Left cardiac atrium (tissue), 4 donors: ENCODE measurements around the gene NDUFB10. TPM values are rescaled to one million over a fixed set of nuclear protein-coding genes. Genes with fewer than 3 reads are reported as not detected.

Source experiments
- ATAC-seq, 2 donors: fragments of 200-7000 bp; cut with Tn5 transposase; one replicate each; pipeline ENCODE4 v1.9.1; 2020; ENCODE audit warnings: mild to moderate bottlenecking in 2 of 2, moderate library complexity in 2 of 2
- DNase-seq: peaks from one replicate; pipeline ENCODE4 v3.0.0-alpha.2; 2020
- intact Hi-C, 2 donors: fragments of 100-400 bp; cut with DNase I; formaldehyde crosslinking; loops; one replicate each; pipeline versions ENCODE4 v1.14.1 to v1.15.1; 2022 to 2023
- total RNA-seq, 2 donors: library from RNA; stranded (reverse); fragmentation: NEBNext Ultra II Directional; extraction: Animal tissue kit (Norgen Biotek cat#: 25700); gene quantifications; one replicate each; pipeline ENCODE4 v1.2.1, GENCODE V29; 2021
- donor health status: DM: no; HTN: yes; CAD: no.
- donor health status: DM: no; HTN: yes; CAD: no; lungs with severe emphysema.
- donor health status: DM: yes; HTN: yes; CAD: no.
- donor health status: Dilated cardiomyopathy.

NDUFB10 gene
- total RNA-seq, 2 donors from 2014 or later: 411 to 435 TPM

- DNase-seq (no peak), ATAC-seq (peak in 1 of 2 donors; percentile 1)
- intact Hi-C loops: no loop called here
These were observed 33.5 kb downstream of the NDUFB10 start for GRCh38 chr16:1992704-1993317.

GRCh38 chr16:1993731-1994131 lies 34.4 kb downstream of the NDUFB10 start:
- ATAC-seq (no peak), DNase-seq (peak; percentile 31)
- intact Hi-C loops: no loop called here

DNA sequence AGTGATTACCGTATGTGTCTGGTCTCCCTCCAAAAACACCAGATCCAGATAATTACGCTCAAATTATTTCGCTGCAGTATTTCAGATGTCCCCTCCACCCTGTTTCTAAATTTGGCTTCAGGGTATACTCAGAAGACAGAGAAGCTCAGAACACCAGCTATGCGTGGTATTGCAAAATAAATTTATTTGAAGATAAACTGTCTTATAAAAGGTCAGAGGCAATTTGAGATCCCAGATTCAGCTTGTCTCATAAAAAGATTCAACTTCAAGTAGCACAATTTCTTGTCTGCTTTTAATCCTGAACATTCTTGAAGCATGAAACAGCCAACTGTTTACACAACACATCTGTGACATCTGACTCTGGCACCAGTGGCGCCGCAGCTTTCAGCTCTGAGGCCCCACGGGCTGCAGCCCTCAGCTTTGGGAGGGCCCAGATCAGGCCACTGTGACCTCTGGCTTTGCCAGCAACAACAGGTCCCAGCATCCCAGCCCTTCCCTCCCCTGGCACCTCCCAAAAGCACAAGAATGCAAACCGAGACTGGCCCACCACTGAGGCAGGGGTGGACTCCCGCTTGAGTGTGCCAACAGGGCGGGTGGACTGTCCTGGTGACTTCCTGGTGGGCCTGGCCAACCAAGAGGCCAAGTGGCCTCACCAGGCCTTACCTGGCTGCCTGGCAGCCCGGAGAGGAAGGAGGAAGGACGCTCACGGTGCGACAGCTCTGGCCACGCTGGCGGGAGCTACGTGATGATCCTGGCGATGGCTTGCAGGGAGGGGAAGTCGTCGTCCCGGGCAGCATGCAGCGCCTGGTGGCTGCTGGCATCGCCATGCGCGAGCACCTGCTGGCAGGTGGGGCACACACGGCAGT lies 38.4 kb downstream of the NDUFB10 start:
- intact Hi-C loops: no loop called here
- ATAC-seq: peak in 1 of 2 donors; percentile 32
- no peak for DNase-seq

DNA sequence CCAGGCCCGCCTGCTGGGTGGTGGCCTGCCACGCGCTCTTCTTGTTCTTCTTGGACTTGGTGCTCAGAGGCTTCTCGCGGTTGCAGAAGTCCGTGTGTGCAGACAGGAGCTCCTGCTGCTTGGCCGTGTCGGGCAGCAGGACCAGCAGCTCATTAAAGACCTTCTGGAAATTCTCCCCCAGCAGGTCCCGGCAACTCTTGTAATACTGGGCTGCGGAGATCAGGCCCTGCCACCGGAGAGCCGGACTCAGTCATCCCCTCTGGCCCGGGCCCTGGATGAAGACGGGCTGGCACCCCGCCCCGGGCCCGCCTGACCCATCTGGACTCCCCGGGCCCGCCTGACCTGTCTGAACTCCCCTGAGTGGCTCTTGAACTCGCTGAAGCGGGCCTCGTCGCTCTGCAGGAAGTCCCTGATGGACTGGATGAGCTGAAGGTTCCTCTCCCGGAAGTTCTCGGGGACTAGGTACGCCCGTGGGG lies 39.1 kb downstream of the NDUFB10 start:
- ATAC-seq: no peak
- no peak for DNase-seq
- intact Hi-C loops: no loop called here

DNA sequence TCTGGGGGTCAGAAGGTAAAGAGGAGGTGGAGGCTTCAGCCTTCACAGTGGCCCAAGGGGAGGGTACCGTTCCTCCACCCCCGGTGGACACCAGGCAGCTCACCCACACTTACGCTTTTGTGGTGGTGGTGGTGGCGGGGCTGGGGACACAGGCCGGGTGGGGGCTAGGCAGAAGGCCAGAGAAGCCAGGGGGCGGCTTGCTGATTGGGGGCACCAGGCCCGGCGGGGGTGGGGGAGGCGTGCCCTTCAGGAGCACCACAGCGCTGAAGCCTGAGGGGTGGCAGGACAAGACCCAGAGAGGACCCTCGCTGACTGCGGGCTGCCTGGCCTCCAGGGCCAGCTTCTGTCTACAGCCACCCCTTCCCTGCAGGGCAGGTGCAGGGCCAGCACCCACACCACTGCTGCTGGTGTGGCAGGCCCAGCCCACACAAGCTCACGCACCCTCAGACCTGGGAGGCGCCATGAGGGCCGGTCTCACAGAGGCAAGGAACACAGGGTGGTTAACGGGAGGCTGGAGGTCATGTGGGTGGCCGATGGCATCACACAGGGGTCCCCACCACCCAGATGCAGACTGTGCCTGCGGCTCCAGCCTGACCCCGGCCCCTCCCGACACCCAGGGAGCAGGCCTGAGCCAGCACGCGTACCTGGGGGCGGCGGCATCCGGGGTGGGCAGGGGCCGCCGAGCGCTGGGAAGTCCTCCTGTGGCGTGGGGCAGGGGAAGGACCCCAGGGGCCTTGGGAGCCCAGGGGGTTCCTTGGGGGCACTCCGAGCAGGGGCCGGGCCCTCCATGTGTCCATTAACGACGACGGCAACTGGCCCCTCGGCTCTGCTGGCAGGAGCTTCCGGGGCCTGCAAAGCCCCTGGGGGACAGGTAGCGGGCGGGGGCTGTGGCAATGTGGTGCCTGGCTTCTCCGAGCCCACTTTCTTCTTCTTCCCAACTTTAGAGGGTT lies 39.8 kb downstream of the NDUFB10 start:
- ATAC-seq (no peak), DNase-seq (no peak)
- intact Hi-C loops: no loop called here

DNA sequence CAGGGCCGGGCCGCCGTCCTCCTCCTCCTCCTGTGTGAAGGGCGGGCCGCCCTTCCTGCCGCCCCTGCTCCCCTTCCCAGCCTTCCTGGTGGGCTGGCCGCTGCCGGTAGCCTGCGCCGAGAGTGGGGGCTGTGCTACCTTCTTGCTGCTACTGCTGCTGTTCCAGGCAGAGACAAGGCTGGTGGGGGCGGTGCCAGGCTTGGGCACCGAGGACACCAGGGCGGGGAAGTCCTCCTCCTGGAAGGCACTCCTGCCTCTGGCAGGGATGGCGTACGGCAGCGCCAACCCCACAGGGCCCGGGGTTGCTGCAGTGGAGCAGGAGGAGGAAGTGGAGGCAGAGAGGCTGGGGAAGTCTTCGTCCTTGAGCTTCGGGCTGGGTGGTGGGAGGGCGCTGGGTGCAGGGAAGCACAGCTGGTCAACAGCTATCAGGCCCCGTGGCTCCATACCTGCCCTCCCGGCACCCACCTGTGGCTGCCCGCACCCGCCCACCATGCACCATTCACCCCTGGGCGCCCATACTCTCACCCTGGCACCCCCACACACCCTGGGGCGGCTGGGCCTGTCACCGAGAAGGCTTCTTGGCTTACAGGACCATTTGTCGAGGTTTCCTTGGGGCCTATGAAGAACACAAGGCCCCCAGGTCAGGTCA lies 40.7 kb downstream of the NDUFB10 start:
- DNase-seq (no peak), ATAC-seq (no peak)
- intact Hi-C loops: no loop called here

DNA sequence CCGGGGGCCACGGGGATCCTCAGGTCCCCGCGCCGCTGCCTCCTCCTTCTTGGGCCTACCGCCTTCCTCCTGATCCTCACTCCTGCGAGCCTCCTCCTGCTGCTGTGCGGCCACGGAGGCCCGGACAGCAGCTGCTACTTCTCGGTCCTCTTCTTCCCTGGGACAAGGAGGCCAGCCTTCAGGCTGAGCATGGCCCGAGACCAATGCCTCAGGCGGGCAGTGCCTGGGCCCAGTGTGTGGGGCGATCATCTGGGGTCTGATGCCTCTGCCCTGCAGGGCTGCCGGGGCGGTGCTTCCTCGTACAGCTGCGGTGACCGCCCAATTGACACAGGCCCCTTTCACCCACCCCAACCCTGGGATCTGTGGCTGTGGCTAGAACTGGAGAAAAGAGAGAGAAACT lies 41.7 kb downstream of the NDUFB10 start:
- ATAC-seq (no peak), DNase-seq (no peak)
- intact Hi-C loops: no loop called here

- DNase-seq (no peak), ATAC-seq (no peak)
- intact Hi-C loops: no loop called here
These were observed 42.4 kb downstream of the NDUFB10 start for GRCh38 chr16:2001456-2002355.

- intact Hi-C loops: no loop called here
- DNase-seq (peak; percentile 21), ATAC-seq (no peak)
These were observed 43.3 kb downstream of the NDUFB10 start for GRCh38 chr16:2002406-2003230.

DNA sequence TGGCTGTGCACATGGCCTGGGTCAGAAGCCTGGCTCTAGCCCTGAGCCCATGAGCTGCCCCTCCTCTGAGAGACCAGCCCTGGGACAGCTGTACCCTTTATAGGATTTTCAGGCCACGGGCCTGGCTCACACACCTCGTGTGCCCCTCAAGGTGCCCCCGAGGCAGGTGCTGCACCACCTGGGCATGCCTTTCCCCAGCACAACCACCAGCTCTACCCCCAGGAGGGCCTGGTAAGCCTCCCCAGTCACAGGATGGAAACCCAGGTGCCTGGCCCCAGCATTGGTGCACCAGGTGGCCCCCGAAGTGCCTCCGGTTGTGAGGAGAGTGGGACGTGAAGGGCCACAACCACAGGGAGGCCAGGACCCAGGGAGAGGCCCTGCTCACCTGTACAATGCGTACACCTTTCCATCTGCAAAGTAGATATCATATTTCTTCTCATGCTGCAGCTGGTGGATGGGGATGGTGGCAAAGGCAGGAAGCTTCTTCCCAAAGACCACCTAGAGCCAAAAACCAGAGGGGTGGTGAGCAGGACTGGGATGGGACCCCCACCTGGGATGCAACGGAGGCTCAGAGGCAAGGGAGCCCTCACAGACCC lies 44.0 kb downstream of the NDUFB10 start:
- intact Hi-C loops: no loop called here
- no peak for DNase-seq

DNA sequence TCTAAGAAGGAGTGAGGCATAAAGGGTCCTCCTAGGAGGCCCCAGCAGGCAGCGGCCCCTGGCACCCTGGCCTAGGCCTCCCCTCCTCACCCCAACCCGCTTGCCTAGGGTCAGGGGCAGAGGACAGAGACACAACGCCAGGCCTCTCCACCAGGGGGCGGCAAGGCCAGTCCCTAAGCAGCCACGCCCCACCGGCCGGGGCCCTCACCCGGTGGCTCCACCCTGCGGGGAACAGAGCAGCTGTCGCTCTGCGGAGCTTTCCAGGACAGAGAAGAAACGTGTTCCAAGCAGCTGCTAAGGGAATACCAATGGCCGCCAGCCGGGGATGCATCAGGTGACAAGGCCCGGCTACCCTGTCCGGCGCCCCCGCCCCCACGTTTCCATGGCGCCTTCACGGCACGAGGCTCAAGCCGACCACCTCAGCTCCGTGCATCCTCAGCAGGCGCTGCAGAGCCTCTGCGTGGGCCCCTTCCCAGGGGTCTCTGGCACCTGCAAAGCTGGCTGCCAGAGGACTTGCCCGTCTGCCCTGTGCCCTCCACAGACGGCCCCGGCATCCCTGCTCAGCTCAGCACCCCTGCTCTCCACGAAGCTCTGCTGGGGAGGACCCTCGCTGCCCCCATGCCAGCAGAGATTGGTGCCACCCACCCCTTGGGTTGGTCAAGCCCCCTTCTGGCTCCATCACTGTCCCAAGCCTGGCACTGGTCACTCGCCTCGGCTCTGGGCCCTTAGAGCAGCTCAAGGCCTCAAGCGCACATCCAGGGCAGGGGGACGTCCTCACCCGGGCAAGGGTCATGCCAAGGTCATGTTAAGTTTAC lies 44.7 kb downstream of the NDUFB10 start:
- ATAC-seq (peak; percentile 73 to 74), DNase-seq (peak; percentile 92)
- intact Hi-C loops: no loop called here

More for the DNA sequence above, 44.0 kb downstream of the NDUFB10 start:
- ATAC-seq: no peak

DNA sequence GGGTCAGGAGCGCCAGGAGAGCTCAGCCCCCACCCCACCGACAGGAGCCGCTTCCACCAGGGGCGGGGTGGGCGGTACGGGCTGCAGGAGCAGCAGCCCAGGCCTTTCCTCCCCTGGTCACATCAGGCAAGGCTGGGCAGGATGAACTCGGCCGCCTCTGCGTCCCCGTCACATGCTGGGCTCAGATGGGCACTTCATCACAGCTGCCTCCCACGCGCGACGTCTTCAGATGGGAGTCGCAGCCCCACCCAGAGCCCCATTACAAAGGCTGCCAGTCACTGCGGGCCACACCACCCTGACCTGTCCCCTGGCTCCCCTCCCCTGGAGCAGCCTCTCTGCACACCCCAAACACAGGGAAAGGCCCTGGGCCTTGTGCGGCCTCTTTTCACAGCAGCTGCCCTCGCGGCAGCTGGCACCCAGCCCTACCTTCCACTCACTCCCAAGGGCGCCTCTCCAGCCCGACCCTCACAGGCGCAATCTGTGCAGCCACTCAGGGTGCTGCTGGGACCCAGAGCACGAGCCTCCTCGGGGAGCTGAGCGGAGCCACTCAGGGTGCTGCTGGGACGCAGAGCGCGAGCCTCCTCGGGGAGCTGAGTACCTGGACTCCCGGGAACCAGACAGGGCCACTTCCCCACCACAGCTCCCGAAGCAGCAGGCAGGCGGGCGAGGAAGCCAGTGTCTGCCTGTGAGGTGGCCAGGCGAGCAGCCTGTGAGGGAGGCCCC lies 45.6 kb downstream of the NDUFB10 start:
- intact Hi-C loops: no loop called here
- DNase-seq (no peak), ATAC-seq (no peak)

DNA sequence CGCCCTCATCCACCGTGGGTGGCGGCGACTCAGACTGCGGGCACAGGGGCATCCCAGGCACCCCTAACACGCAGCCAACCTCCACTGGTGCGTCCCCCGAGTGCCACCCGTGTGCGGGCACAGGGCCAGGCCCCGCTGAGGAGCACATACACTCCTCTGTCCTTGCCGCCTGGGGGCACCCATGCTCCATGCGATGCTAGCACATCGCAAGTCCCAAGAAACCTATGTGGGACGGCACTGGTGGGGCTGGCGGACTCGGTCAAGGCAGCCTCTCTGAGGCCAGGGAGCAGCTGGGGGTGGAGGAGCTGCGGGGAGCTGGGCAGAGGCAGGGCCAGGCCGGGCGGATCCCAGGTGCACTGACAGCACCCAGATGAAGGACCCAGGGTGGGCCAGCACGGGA lies 46.3 kb downstream of the NDUFB10 start:
- intact Hi-C loops: no loop called here
- DNase-seq: no peak
- no peak for ATAC-seq

DNA sequence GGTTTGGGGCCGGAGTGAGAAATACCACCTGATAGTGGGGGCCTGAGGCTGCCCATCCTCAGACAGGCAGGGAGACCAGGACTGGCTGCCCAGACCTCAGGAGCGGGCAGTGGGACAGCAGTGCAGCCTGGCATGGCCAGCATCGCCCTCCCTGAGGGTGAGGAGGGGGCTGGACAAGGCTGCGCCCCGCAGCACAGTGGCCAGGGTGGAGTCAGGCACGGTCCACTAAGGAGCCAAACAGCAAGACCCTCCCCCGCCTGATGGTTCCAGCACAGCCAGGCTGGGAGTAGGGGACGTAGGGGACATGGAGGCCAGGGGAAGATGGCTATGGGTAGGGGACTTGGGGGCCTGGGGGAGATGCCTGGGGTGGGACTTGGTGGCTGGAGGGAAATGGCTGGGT lies 47.0 kb downstream of the NDUFB10 start:
- no peak for DNase-seq
- intact Hi-C loops: no loop called here
- no peak for ATAC-seq

- ATAC-seq: no peak
These were observed 47.9 kb downstream of the NDUFB10 start for GRCh38 chr16:2007081-2007836.

More at GRCh38 chr16:2007081-2007836, 47.9 kb downstream of the NDUFB10 start:
- DNase-seq: no peak
- intact Hi-C loops: no loop called here
